DMS79 (cell line): ENCODE results near the gene FRAS1.
"Not testable (repeated sequence)": the region's sequence is repeated elsewhere in the genome, so short reads cannot be mapped to it uniquely, and the experiment has no call there.

Experiments used
- DNase-seq: peaks from one replicate; lab custom pipeline; 2025; lab: John Stamatoyannopoulos, UW

Gene FRAS1

GRCh38 chr4:78100060-78100459 lies 42.9 kb downstream of the FRAS1 start:
- DNase-seq = no peak

DNA sequence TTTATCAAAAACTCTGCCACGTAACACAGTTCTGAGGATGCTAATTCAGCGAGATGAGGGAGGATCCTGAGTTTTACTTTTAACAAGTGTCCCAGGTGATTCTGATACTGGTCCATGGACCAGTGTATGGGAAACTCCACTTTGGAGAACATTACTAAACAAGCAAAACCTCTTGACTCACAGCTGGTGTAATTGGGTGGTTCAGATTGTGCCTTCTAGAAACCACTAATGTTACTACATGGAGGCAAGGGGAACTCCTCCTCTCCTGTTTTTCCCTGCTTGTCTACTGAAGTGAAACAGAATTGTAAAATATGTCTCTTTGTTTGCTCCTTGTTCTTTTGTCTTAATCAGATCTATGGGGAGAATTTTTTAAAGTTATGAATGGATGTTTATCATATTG lies 62.6 kb downstream of the FRAS1 start:
- DNase-seq = no peak

DNA sequence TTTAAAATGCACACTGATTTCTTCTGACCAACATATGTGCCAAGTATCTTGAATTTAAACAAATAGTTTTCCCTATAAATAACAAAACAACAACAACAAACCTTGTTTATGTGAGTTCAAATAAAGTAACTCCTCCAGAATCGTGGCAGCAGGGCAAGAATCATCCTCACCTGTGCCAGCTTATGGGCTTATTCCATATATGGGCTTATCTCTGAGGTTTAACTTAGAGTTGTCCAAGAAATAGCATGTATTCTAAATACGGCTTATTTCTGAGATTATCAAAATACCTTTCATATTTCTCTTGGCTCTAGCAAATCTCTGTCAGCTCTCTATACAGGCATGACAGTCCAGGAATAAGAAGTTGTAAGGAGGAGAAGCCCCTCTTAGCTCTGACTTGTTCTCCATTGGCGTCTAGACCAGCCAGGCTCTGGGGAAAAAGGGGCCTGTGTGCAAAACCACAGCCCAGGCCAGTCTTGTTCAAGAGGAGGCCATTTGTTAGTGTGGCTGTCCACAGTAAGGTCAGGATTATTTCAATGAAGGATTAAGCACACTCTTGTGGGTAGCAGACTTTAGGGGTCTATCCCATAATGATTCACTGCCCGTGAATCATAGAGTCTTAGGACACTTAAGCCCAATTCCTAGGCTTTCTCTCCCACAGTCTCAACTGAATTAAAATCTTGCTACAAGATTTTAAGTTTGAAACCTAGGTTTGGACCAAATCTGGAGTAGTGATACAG lies 63.2 kb downstream of the FRAS1 start:
- no peak for DNase-seq

DNA sequence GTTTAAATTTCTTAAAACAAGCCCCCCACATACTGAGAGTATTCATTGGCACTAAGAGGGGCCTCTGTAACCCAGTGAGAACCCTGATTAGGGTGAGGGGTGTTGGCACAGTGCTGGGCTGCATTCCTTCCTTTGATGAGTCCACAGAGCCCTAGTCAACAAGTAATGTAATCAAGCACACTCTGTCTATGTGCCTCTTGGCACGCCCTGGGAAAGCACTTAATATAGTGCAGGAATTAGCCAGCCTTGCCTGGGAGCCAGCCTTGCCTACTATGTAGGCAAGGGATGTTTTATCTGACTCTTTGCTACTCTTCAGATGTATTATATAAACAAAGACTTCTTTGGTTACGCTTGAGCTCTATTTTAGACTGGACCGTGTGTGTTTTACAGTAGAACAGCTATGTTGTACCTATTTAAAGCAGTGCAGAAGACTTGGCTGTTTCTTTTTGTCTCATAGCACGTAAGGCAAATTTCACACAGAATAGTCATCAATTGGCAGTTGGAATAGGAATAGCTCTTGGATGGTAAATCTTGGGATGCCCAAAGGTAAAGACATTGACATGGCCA lies 64.3 kb downstream of the FRAS1 start:
- peak; percentile 32 for DNase-seq

- not testable (repeated sequence) for DNase-seq
Measured at GRCh38 chr4:78125834-78126331, 68.8 kb downstream of the FRAS1 start.

DNA sequence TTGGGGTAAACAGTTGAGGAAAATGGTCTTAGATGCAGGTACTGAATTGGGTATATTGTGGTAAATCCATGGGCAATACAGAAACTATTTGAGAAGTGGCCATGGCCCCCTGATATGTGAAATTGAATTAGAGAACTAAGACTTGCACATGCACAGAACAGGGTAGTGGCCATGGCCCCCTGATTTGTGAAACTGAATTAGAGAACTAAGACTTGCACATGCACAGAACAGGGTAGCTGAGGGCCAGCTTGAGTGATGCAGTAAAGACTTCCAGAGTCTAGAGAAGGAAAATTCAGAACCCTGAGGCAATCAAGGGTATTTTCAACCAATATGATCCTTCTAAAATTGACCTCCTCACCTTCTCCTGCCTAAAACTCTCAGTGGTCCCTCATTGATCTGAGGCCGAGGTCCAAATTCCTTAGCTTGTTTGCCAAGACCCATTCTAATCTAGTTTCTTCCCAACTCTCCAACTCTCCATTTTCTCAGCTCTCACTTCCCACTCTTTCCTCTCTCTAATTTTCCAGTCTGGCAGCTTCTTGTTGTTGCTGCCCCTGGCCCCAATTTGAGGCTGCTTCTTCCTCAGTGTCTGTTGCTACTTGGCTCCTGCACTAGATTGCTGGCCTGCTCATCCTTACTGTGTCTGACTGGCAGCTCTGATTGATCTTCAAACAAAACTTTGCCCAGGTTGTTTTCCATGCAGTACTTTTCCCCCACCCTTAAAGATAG lies 72.4 kb downstream of the FRAS1 start:
- no peak for DNase-seq

DNA sequence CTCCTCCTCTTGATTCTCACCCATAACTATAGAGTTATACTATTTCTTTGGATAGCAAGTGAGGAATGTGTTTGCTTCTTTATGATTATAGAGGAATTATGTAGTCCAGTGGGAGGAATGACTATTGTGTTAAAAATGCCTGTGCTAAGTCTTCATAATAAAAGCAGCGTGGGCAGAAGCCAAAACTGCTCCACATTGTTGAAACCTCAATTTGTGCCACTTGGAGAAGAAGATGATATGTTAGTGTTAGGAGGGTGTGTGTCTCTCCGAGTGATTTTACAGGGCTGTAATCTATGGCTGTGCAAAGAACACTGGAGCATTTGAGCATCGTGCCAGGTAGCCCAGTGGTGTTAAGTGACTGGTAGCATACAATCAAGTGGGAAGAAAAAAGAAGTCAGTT lies 74.3 kb downstream of the FRAS1 start:
- no peak for DNase-seq

GRCh38 chr4:78136109-78137081 lies 79.3 kb downstream of the FRAS1 start:
- no peak for DNase-seq

DNA sequence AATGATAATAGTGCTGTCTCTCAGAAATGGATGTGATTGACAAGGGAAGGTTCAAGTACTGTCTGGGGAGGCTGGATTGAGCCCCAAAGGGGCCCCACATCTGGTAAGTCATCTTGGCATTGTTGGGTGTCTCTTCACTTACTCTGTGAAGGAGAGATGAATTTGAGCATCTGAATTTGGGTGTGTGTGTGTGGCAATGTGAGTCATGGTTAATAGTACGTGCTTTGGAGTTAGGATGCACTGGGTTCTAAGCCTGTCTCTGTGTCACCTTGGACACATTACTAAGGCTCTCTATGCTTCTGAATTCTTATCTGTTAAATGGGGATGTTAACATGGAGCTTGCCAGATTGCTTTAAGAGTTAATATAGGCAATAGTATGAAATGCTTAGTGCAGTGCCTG lies 80.4 kb downstream of the FRAS1 start:
- DNase-seq = no peak

DNA sequence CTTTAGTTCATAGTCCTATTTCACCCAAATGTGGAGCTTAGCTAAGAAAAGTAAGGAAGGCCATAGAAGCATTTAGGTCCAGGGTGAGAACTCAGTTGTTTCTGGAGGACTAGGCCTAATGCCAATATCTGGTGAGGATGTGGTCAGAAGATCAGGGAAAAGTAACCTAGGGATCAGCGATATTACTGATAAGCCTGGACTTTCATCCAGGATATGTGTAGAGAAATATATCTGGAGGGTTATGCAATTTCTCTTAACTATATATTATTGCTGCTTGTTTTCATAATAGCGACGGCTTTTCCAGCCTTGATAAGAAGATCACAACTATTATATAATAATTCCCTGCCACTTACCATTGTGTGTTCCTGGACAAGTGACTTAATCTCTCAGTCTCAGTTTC lies 81.1 kb downstream of the FRAS1 start:
- DNase-seq = no peak

GRCh38 chr4:78143634-78144033 lies 86.5 kb downstream of the FRAS1 start:
- DNase-seq = no peak

- no peak for DNase-seq
Measured at GRCh38 chr4:78145008-78145407, 87.9 kb downstream of the FRAS1 start.

- no peak for DNase-seq
Measured at GRCh38 chr4:78145622-78146021, 88.5 kb downstream of the FRAS1 start.

DNA sequence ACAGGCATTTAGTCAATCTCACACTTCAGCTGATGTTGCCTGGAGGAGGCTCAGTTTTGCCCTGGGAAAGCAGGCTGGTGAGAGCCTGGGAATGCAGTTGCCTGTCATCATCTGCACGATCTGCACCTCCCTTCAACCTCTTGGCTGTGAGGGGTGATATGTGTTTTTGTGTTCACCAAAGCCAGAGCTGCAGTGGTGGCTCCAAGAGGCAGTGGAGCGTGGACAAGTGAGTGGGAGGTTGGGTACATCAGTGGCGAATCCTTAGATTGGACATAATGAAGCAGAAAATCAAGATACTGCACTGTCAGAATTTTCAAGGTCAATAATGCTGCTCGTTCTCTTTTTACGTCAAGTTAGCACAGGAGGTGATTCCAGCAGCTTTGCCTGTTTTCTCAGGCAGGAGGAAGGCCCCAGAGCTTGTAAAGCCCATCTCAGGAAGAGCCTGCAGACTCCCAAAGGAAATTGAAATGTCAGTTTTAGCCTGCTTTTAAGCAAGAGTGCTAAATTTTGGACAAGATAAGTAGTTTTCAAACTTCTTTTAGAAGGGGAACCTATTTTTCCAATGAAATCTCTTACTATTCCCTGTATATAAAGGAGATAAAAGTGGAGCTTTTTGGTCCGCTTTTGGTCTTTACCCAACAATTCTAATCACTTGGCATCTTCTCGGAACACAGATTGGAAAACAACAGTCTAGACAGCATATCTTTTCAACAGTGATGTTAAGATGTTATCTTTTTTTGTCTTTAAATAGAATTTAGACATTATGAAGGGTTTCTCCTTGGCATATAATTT lies 92.8 kb downstream of the FRAS1 start:
- DNase-seq = no peak

DNA sequence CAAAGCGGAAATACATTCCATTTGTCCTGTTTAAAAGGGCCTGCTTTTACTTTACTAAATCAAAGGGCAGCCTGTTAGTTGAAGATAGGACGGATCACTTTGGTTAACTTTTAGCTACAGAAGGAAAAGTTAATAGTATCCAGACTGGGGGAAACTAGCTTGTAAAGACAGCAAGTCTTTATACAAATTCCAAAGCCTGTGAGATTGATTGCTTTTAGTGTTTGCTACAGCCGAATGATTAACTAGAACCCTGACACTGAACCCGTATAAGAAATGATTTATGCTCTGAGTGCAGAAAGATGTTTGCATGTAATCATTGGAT lies 93.4 kb downstream of the FRAS1 start:
- DNase-seq = no peak

GRCh38 chr4:78152795-78153194 lies 95.7 kb downstream of the FRAS1 start:
- DNase-seq = no peak

GRCh38 chr4:78154972-78155590 lies 98.0 kb downstream of the FRAS1 start:
- no peak for DNase-seq

DNA sequence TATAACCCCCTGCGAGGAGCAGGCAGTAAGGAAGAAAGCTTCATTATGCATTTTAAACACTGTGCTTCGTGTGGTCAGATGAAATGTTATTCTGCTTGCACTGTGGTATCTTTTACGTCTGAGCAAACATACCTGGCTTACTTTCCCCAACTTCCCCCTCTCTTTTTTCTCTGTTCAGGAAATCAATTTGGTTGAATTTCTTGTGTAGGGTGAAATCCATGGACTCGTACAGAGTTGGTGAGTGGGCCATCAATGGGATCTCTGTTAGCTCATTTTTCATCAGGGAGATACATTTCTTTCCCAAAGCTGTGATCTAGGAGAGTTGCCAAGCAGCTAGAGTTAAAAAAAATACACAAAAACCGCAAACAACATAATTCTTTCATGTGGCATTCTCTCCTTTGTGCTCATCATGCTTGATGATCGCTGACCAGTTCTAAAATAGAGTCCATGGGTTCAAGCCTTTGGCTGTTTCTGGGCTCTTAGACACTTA lies 98.5 kb downstream of the FRAS1 start:
- no peak for DNase-seq

GRCh38 chr4:78156520-78156919 lies 99.4 kb downstream of the FRAS1 start:
- DNase-seq = no peak

- DNase-seq = no peak
Measured at GRCh38 chr4:78162342-78162741, 105.2 kb downstream of the FRAS1 start.

DNA sequence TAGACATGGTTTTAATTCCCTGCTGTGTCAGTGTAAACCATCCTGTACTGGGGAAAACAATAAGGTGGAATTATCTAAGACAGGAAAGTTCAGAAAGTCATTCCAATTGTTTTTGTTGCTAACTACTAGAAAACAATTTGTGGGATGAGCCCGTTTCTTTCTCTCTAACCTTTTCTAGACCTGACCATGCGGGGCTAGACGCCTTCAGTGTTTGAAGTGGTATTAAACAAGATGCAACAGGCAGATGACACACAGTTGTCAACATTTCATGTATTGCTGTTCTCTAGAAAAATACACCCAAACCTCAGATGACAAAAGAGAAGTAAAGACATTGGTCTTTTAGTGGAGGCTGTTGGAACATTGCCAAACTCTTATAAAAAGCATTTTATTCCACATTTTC lies 105.7 kb downstream of the FRAS1 start:
- DNase-seq = no peak
